Measurements from ENCODE around the gene CASK. TPM values are rescaled to one million over a fixed set of nuclear protein-coding genes. Genes with fewer than 3 reads are reported as not detected.
"Not testable (repeated sequence)": the region's sequence is repeated elsewhere in the genome, so short reads cannot be mapped to it uniquely, and the experiment has no call there.

Gene CASK
- total and polyA plus RNA-seq, 2 donors: 14.9 to 71.2 TPM

- no peak overlapping the region for H3K4me3 ChIP-seq (ENCODE audit: low read depth, low read length)
- WGBS: 91% methylated on average over 9 of the region's 9 CpGs
Observed at GRCh38 chrX:41518127-41518840, 405.1 kb downstream of the CASK start.

GRCh38 chrX:41516999-41517765 is 406.2 kb downstream of the CASK start:
- no peak for DNase-seq (ENCODE audit: extremely low spot score)
- no peaks in the 10 kb centered on the region for H3K36me3 ChIP-seq (ENCODE audit: insufficient read depth)
- H3K4me1 ChIP-seq (ENCODE audit: insufficient read depth): no peaks in the 10 kb centered on the region
- WGBS: 56% methylated on average over 4 of the region's 4 CpGs
- no peak overlapping the region for H3K27ac ChIP-seq (ENCODE audit: low read depth)
- no peak overlapping the region for H3K4me3 ChIP-seq (ENCODE audit: low read depth, low read length)

More at GRCh38 chrX:41518127-41518840, 405.1 kb downstream of the CASK start:
- no peaks in the 10 kb centered on the region for H3K4me1 ChIP-seq (ENCODE audit: insufficient read depth)
- DNase-seq (ENCODE audit: extremely low spot score): no peak
- no peak overlapping the region for H3K27ac ChIP-seq (ENCODE audit: low read depth)
- H3K36me3 ChIP-seq (ENCODE audit: insufficient read depth): no peaks in the 10 kb centered on the region

DNA sequence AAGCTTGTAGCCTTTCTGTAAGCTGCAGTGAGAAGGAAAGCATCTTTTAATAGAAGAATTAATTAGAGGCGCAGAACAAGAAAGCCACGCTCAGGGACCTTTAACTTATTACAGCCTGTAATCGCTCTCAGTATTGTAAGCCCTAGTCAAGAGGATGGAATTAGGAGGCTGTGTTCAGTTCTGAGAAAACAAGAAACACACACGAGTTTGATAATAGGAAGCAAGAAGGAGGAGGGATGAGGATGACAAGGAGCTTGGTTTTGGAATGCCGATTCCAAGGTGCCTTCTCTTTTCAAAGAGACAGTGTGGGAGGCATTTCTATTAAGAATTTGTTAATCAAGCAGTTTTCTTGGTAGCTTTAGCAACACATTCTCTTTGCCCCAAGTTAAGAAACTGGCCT is 406.9 kb downstream of the CASK start:
- DNase-seq (ENCODE audit: extremely low spot score): no peak
- no peak overlapping the region for H3K27ac ChIP-seq (ENCODE audit: low read depth)
- H3K36me3 ChIP-seq (ENCODE audit: insufficient read depth): no peaks in the 10 kb centered on the region
- no peak overlapping the region for H3K4me3 ChIP-seq (ENCODE audit: low read depth, low read length)
- 85% methylated on average over 5 of the region's 5 CpGs for WGBS
- no peaks in the 10 kb centered on the region for H3K4me1 ChIP-seq (ENCODE audit: insufficient read depth)

DNA sequence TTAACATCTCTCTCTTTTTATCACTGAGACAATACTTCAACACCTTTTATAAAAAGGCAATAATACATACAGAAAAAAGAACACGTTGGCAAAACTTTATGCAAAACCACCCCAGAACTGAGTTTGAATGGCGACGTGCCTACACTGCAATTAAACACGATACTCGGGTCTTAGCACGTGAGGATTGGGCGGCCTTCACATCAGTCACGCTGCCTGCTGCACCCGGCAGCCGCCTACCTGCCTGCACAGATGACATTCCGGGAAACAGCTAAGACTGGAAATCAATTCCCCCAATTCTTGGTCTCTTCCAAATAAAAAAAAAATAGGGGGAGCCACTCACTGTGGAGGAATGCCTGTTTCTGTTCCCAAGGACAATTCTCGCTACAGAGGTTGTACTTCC is 408.0 kb downstream of the CASK start:
- no peak overlapping the region for H3K4me3 ChIP-seq (ENCODE audit: low read depth, low read length)
- no peaks in the 10 kb centered on the region for H3K36me3 ChIP-seq (ENCODE audit: insufficient read depth)
- no peak for DNase-seq (ENCODE audit: extremely low spot score)
- 96% methylated on average over 12 of the region's 12 CpGs for WGBS
- no peak overlapping the region for H3K27ac ChIP-seq (ENCODE audit: low read depth)
- no peaks in the 10 kb centered on the region for H3K4me1 ChIP-seq (ENCODE audit: insufficient read depth)

DNA sequence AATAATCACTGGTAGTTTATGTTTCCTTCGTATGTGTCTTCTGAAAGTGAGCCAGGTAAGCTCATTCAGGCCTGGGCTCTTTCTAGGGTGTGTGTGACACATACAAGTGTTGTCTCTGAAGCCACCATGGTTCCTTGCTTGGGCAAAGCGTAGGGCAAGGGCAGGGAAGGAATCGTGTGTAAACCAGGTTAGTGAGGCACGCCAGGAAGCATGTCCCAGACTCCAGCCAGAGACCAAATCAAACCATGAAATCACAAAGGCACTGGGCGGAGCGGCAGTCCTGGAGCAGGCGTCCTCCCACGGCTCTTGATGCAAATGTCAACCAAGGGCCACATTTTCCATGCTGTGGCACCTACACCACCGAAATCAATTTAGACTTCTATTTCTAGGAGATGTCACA is 409.2 kb downstream of the CASK start:
- no peak for DNase-seq (ENCODE audit: extremely low spot score)
- Histone ChIP-seq H3K4me3 (ENCODE audit: low read depth, low read length) (no peak overlapping the region), H3K27ac (ENCODE audit: low read depth) (no peak overlapping the region), H3K36me3 (ENCODE audit: insufficient read depth) (no peaks in the 10 kb centered on the region), H3K4me1 (ENCODE audit: insufficient read depth) (no peaks in the 10 kb centered on the region)
- 81% methylated on average over 9 of the region's 9 CpGs for WGBS

- H3K4me1 ChIP-seq (ENCODE audit: insufficient read depth); DNase-seq (ENCODE audit: extremely low spot score); H3K4me3 ChIP-seq (ENCODE audit: low read depth, low read length); H3K27ac ChIP-seq (ENCODE audit: low read depth); H3K36me3 ChIP-seq (ENCODE audit: insufficient read depth): not testable (repeated sequence)
- 96% methylated on average over 7 of the region's 7 CpGs for WGBS
Observed at GRCh38 chrX:41512853-41513252, 410.5 kb downstream of the CASK start.

DNA sequence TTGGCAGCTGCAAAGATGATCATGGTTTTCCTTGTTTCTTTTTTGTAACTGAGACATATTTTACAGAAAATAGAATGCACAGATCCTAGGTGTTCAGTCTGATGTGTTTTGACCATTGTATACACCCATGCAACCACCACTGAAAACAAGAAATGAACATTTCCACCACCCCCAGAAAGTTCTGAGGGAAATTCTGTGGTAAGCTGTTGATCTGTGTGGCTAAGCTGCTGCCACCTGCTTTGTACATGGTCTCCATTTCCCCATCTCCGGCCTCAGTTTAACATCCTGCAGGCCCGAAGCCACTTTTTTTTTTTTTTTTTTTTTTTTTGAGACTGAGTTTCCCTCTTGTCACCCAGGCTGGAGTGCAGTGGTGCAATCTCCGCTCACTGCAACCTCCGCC is 411.0 kb downstream of the CASK start:
- no peak for DNase-seq (ENCODE audit: extremely low spot score)
- WGBS: 80% methylated on average over 4 of the region's 4 CpGs
- no peaks in the 10 kb centered on the region for H3K4me1 ChIP-seq (ENCODE audit: insufficient read depth)
- H3K36me3 ChIP-seq (ENCODE audit: insufficient read depth): no peaks in the 10 kb centered on the region
- no peak overlapping the region for H3K27ac ChIP-seq (ENCODE audit: low read depth)
- H3K4me3 ChIP-seq (ENCODE audit: low read depth, low read length): no peak overlapping the region

DNA sequence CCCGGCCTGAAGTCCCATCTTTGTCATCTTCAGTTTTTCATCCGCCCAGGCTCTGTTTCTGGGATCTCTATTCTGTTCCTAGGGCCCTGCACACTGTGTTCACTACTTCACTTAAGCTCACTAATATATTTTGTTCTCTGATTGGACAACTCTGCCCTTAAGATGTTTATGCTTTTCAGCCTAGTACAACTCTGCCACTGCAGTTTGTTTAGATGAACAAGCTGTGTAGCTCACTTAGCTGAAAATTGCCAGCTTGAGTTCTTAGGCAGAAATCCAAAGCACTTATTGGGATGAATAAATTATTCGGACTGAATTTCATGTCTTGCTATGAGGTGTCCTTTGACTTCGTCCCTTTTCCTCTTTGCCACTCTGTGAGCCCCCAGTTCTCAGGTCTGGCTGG is 415.4 kb downstream of the CASK start:
- Histone ChIP-seq H3K27ac (ENCODE audit: low read depth) (no peak overlapping the region), H3K4me3 (ENCODE audit: low read depth, low read length) (no peak overlapping the region), H3K36me3 (ENCODE audit: insufficient read depth) (no peaks in the 10 kb centered on the region), H3K4me1 (ENCODE audit: insufficient read depth) (no peaks in the 10 kb centered on the region)
- 62% methylated on average over 4 of the region's 4 CpGs for WGBS
- no peak for DNase-seq (ENCODE audit: extremely low spot score)

GRCh38 chrX:41502004-41502403 is 421.4 kb downstream of the CASK start:
- Histone ChIP-seq H3K36me3 (ENCODE audit: insufficient read depth) (no peaks in the 10 kb centered on the region), H3K4me3 (ENCODE audit: low read depth, low read length) (no peak overlapping the region), H3K27ac (ENCODE audit: low read depth) (no peak overlapping the region), H3K4me1 (ENCODE audit: insufficient read depth) (no peaks in the 10 kb centered on the region)
- DNase-seq (ENCODE audit: extremely low spot score): no peak
- 100% methylated on average over 1 of the region's 1 CpG for WGBS

GRCh38 chrX:41499984-41500383 is 423.4 kb downstream of the CASK start:
- Histone ChIP-seq H3K4me3 (ENCODE audit: low read depth, low read length) (no peak overlapping the region), H3K4me1 (ENCODE audit: insufficient read depth) (no peaks in the 10 kb centered on the region), H3K36me3 (ENCODE audit: insufficient read depth) (no peaks in the 10 kb centered on the region), H3K27ac (ENCODE audit: low read depth) (no peak overlapping the region)
- WGBS: 86% methylated on average over 3 of the region's 3 CpGs
- no peak for DNase-seq (ENCODE audit: extremely low spot score)

GRCh38 chrX:41499195-41499594 is 424.2 kb downstream of the CASK start:
- WGBS: 86% methylated on average over 7 of the region's 7 CpGs
- H3K36me3 ChIP-seq (ENCODE audit: insufficient read depth): no peaks in the 10 kb centered on the region
- H3K4me3 ChIP-seq (ENCODE audit: low read depth, low read length): no peak overlapping the region
- H3K4me1 ChIP-seq (ENCODE audit: insufficient read depth): no peaks in the 10 kb centered on the region
- no peak overlapping the region for H3K27ac ChIP-seq (ENCODE audit: low read depth)
- no peak for DNase-seq (ENCODE audit: extremely low spot score)

DNA sequence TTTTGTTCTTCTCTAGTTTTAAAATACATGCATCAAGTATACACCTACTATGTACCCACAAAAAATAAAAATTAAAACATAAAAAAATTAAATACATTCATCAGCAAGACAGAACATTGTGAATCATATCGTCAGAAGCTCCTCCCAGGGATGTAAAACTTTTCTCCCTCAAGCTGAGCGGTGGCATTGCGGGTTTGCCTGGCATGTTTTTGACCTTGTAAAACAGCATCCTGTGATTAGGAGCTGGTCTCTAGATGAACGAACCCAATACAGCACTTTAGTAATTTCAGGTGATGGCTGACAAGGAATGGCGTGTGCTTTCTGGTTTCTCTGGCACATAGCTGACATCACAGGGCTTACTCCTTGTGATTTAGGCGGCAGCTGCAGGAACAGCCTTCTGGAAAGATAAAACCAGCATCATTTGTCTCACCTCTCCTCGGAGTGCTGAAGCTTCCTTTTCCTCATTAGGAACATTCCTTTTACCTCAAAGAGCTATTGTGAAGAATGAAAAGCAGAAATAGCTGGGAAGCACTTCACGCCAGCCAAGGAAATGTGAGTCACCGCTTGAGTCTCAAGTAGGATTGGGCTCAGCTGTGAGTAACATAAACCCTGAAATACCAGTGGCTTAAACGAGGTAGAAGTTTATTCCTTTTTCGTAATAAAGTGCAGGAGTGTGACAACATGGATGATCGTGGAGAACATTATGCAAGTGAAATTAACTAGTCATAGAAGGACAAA is 431.9 kb downstream of the CASK start:
- no peak overlapping the region for H3K27ac ChIP-seq (ENCODE audit: low read depth)

GRCh38 chrX:41490446-41490845 is 432.9 kb downstream of the CASK start:
- no peak for DNase-seq (ENCODE audit: extremely low spot score)
- no peaks in the 10 kb centered on the region for H3K36me3 ChIP-seq (ENCODE audit: insufficient read depth)
- H3K4me1 ChIP-seq (ENCODE audit: insufficient read depth): no peaks in the 10 kb centered on the region
- no peak overlapping the region for H3K4me3 ChIP-seq (ENCODE audit: low read depth, low read length)
- H3K27ac ChIP-seq (ENCODE audit: low read depth): no peak overlapping the region
- 81% methylated on average over 3 of the region's 3 CpGs for WGBS

More for the DNA sequence above, 431.9 kb downstream of the CASK start:
- Histone ChIP-seq H3K36me3 (ENCODE audit: insufficient read depth) (no peaks in the 10 kb centered on the region), H3K4me1 (ENCODE audit: insufficient read depth) (no peaks in the 10 kb centered on the region), H3K4me3 (ENCODE audit: low read depth, low read length) (no peak overlapping the region)
- 24% methylated on average over 12 of the region's 12 CpGs for whole genome bisulfite sequencing
- DNase-seq (ENCODE audit: extremely low spot score): no peak
